ENCODE data around the gene BTBD9.
"Not testable (repeated sequence)": the region's sequence is repeated elsewhere in the genome, so short reads cannot be mapped to it uniquely, and the experiment has no call there.

Gene BTBD9

DNA sequence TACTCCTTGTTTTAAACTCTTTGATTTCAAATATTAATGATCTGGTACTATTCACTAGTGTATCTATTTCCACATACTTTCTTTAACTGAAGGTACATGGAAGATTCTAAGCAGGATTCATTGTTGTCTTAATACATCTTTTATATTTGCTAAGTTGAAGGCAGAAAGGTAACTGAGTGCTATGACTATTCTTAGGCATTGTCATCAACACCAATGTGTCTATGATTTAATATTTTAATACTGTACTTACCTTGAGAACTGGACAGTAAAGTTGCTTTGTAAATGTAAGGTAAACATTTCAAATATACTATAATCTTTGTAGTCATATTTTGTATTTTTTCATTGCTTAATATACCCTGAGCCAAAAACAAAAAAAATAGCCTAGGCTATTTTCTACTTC is 8.9 kb upstream of the BTBD9 start:
- DNase-seq (ENCODE audit: low read depth): no peak

DNA sequence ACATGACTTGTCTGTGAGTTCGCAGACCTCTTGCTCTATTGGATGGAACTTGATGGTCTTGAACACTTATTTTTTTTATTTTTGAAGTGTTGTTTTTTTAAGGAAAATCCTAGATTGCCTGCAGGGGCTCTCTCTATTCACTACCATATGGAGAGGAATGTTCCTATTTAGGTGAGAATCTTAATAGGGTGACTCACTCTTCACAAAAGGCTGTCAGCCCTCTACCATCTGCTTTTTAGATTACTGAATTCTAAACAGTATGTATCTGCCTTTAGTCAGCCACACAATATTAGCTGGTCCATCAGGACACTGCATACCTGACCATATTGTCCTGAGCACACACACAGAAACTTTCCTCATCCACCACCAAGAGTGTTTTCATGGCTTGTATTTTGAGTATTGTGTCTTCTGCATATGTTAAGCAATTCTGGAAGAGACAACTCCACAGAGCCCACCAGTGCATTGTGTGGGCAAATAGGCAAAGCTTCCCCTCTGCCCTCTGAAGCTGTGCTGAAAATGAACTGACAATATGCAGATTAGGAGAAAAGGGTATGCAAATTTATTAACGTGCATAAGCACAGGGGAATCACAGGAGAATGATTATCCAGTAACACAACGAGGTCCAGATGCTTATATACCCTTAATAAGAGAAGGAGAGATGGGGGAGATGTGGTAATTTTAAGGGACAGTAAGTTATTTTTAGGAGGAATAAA is 6.6 kb upstream of the BTBD9 start:
- no peak for DNase-seq (ENCODE audit: low read depth)

DNA sequence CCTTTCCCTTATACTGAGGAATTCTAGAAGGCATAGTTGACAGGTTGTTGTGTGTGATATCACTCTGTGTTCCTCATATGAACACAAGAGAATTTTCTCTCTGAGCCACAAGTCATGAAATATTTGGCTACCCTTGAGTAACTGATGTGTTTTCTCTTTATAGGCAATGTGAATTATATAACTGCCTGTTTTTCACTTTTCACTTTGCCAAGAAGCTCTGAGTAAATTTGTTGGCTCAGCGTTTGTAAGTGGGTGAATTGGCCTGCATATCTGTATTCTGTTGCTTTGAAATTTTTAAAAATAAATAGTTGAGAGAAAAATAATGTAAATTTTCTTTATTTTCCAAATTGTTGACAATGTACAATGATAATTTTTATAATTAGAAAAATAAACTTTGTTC is 5.2 kb upstream of the BTBD9 start:
- DNase-seq (ENCODE audit: low read depth): no peak

DNA sequence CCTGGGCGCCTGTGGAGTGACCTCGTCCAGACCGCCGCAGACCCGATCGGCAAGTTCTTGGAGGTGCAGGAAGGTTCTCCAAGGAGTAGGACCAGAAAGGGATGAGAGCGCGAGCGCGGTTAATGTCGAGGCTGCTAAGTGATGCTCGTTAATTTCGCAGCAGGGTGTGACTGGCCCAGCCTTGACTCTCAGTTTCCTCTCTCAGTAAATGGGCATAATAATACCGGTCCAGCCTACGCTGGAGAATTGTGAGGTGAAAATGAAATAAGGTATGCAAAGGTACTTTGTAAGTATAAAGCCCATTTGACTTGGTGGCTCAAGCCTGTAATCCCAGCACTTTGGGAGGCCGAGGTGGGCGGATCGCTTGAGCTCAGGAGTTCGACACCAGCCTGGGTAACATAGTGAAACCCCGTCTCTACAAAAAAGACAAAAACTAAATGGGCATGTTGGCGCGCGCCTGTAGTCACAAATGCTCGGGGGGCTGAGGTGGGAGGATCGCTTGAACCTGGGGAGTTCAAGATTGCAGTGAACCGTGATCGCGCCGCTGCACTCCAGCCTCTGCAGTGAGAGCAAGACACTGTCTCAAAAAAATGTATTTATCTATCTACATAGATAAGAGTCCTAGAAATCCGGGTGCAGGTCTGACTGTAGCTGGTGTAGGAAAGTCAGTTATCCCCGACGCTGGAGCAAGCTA is 634 bp upstream of the BTBD9 start:
- no peak for DNase-seq (ENCODE audit: low read depth)

DNA sequence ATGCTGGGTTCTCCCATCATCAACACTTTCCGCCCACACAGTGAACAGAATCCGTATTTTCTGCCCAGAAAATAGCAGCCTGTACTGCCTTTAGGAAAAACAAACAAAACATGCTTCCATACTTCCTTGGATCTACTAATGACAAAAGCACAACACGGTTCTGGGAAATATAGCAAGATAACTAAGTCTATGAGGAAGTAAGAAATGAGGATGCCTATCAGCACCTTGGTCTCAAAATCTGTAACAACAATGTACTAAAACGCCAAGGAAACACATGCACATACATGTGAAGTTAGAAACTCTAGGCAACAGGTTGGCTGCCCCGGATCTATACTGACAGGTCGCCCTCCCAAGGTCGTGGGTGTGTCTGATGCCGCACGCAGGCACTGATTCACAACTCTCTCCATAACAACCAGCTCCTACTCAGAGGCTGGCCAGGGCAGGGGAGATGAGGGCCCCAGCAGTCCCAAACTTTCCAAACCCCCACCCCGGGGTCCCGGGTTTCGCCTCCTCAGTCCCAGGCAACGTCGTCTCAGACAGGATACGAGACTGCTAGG is 710 bp downstream of the BTBD9 start:
- DNase-seq (ENCODE audit: low read depth): peak; percentile 16

DNA sequence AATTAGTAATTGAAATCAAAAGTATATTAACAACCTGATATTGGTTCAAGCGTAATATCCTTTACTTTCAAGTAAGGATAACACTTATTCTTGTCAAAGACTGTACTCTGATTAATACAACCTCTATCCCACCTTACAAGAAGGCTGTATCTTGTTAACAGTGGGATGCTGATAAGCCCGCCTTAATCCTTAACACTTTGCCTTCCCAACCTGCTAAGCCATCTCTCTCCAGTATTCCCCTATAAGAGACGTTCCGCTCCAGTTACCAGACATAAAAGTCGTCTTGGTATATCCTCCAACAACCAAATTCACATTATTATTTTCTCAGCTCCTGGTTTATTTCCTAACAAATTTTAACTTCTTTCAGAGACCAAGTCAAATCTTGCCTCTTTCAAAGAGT is 2.0 kb downstream of the BTBD9 start:
- no peak for DNase-seq (ENCODE audit: low read depth)

DNA sequence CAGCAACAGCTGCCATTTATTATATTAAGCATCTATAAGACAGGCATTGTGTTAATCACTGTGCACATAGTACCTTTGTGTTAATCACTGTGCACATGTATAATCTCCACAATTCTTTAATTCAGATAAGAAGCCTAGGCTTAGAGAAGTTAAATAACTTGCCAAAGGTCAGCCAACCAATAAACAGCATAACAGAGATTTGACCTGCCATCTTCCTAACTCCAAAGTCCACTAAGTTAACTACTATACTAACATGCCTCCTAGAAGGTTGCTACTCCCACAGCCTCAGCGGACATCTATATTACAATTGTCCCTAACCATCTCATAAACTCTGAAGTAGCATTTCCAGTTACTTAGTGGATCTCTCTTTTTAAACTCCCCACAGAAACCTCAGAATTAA is 3.7 kb downstream of the BTBD9 start:
- DNase-seq (ENCODE audit: low read depth): no peak

DNA sequence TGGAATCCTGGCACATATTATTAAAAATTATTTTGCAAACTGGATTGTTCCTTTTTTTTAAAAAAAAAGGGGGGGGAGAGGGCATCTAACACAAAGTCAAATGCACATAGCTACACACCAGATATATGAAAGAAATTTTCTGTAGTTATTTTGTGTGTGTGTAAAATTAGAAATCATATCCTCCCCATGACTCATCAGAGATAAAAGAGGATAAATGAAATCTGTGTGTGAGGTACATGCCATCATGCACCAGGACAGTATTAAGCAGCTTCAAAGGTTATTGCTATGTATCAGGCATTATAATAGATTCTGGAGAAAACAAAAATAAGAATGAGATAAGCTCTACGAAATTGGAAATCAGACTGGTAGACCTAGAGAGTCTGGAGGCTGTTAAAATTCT is 5.2 kb downstream of the BTBD9 start:
- DNase-seq (ENCODE audit: low read depth): no peak

DNA sequence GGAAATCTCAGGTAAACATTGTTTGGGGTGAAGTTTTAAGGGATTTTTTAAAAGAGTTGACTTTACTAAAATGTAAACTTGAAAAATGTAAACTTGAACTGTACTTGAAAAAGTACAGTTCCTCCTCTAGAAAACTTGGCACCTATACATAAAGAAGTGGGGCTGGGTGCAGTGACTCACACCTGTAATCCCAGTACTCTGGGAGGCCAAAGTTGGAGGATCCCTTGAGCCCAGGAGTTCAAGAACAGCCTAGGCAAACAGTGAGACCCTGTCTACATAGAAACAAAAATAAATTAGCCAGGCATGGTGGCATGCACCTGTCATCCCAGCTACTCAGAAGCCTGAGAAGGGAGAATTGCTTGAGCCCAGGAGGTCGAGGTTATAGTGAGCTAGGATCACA is 7.2 kb downstream of the BTBD9 start:
- DNase-seq (ENCODE audit: low read depth): no peak

DNA sequence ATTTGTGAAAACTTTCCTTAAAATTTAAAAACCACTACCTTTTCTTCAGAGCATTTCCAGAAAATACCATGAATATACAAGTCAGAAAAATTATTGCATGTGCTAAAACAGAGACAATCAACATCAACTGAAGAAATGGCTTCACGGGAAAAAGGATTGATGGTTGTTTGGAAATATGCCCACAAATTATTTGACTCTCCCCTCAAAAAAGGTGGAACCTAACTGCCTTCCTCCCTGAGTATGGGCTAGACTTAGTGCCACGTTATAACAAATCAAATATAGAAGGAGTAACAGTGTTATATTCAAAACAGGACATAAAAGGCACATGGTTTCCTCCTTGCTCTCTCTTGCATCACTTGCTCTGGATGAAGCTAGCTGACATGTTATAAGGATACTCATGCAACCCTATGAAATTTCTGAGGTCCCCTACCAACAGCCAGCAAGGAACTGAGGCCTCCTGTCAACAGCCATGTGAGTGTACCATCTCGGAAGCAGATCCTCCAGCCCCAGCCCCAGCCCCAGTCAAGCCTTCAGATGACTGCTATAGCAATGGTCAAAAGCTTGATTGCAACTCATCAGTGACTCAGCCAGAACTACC is 8.4 kb downstream of the BTBD9 start:
- no peak for DNase-seq (ENCODE audit: low read depth)

DNA sequence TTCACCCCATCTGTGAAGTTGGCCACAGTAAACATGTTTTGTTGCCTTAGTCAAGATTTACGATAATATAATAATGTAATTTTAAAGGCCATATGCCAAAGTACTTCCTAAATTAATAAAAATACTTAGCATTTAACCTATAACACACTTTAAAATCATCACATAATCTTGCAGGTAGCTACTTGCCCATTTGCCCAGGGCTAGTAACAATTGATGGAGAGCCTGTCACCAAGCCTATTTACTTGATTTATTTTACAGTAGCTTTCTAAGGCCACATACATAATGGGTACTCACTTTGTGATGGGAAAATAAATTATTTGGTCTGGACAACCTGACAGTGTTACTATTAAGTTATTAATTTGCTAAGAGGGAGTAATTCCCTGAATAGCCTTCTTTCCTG is 14.5 kb downstream of the BTBD9 start:
- DNase-seq (ENCODE audit: low read depth): no peak

DNA sequence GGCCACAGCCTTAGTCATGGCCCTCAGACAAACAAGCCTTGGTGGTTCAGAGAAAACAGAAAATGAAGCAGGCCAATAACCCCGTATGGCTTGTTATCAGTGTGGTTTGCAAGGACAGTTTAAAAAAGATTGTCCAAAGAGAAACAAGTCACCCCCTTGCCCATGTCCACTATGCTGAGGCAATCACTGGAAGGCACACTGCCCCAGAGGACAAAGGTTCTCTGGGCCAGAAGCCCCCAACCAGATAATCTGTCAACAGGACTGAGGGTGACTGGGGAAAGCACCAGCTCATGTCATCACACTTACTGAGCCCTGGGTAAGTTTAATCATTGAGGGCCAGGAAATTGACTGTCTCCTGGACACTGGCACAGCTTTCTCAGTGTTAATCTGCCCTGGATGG is 20.4 kb downstream of the BTBD9 start:
- DNase-seq (ENCODE audit: low read depth): not testable (repeated sequence)

DNA sequence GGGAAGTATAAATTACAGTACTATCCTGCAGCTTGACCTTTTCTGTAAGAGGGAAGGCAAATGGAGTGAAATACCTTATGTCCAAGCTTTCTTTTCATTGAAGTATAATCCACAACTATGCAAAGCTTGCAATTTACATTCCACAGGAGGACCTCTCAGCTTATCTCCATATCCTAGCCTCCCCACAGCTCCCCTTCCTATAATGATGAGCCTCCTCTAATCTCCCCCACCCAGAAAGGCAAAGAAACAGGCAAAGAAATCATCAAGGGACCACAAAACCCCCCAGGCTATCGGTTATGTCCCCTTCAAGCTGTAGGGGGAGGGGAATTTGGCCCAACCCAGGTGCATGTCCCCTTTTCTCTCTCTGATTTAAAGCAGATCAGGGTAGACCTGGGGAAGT is 21.4 kb downstream of the BTBD9 start:
- DNase-seq (ENCODE audit: low read depth): not testable (repeated sequence)

DNA sequence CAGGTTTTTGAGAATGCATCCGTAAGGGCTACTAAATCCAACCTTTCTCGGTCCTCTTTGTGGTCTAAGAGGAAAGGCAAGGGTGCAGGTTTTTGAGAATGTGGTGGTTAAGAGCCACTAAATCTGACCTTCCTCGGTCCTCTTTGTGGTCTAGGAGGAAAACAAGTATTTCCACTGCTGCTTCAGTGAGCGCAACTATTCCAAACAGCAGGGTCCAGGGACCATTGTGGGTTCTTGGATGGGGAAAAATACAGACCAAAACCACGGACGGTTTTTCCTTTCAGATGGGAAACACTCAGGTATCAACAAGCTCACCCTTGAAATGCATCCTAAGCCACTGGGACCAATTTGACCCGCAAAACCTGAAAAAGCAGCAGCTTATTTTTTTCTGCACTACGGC is 21.9 kb downstream of the BTBD9 start:
- DNase-seq (ENCODE audit: low read depth): no peak

DNA sequence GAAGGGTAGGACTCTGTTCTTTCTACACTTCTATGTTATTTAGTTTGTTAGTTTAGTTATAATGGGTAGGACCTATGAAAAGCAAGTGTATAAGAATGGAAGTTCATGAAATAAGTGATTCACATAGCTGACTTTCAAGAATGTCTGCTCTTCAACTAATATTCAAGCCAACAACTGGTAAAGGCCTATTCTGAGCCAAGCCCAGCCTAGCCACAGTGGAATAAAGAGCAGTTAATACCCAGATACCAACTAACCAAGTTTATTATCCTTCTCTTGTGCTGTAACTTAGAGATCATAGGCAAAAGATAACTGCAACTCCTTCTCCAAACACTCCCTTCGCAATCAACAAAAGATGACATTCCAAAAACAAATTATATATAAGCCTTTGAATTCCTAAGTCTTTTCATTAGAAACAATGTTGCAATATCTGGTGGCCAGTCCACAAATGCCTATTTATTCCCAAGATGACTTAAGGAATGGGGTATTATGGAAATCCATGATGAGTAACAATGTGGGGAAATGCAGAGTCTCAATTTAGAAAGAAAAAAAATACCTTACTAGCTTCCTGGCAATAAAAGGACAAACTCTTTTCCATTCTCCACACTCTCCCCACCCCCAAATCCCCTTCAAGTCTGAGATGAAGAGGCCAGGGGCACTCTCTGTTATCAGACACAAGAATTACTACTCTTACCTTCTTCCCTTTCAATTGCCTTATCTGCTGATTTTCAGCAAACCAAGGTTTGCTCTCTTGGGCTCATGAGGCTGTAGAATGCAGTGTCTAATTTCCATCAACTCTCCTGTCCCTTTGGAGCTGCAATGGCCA is 27.4 kb downstream of the BTBD9 start:
- no peak for DNase-seq (ENCODE audit: low read depth)

DNA sequence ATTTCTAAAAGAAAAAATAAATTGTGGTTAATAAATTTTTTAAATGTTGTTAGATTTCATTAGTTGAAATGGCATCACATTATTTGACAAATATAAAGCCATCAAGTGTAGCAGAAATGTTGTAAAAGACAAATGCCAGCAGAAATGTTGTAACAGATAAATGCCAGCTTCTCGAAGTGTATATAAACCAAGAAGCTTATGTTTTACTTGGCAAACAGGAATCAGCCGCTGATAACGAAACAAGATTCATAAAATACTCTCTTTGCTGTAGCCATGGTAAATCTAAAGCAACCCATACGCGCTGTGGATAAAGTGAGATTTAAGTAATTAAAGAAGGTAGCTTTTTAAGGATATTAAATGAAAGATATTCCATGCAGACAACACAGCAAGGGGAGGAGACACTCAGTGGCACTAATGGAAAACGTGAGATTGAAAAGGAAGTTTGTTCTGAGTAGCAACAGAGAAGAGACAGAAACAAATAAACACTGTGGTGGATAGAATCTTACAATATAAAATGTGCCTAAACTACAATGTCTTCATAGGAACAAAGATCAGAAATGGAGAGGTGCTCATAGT is 29.6 kb downstream of the BTBD9 start:
- no peak for DNase-seq (ENCODE audit: low read depth)

DNA sequence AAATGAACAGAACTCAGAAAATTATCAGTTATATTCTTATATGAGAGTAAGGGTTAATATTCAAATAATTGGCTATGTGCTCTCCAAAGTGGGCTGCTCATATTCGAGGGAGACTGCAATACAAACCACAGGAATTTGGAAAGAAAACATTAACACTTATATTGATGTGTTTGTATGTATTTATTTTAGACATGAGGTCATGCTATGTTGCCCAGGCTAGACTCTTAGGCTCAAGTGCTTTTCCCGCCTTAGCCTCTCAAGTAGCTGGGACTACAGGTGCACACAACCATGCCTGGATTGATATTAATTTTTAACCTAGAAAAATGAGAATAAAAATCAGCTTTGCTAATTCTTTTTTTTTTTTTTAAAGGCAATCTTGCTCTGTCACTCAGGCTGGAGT is 35.0 kb downstream of the BTBD9 start:
- no peak for DNase-seq (ENCODE audit: low read depth)

DNA sequence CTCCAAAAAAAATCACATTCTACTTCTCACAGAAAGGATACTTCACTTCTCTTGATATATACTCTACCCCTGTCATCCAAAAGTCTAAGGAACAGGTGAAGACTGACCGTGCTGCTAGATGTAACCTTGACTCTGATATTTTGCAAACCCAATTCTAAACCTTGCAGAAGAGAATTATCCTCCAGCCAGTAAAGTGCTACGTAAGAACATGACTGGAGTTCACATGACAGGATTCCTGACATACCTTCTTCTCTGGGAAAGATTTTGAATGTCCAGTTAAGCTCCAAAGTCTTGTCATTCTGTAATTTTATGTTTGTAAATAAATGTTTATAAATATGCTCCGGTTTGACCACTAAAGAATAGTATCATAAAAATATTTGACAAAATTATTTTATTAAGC is 35.8 kb downstream of the BTBD9 start:
- no peak for DNase-seq (ENCODE audit: low read depth)

DNA sequence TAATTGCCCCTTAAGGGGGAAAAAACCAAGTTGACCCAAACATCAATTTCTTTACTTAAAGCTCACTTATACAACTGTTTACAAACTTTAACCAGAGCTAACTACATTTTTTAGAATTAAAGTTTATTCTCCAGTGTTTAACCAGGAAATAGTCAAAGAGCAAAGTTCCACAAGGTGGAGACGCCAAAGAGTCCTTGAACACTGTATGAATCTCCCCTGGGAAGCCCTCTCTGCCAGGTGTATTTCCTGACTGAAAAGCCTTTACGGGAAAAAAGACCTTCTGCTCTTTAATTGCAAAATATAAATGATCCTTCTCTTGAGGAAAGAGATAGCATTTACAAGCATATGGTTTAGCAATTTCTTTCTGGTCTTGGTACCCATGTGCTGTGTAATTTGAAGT is 36.2 kb downstream of the BTBD9 start:
- DNase-seq (ENCODE audit: low read depth): no peak

DNA sequence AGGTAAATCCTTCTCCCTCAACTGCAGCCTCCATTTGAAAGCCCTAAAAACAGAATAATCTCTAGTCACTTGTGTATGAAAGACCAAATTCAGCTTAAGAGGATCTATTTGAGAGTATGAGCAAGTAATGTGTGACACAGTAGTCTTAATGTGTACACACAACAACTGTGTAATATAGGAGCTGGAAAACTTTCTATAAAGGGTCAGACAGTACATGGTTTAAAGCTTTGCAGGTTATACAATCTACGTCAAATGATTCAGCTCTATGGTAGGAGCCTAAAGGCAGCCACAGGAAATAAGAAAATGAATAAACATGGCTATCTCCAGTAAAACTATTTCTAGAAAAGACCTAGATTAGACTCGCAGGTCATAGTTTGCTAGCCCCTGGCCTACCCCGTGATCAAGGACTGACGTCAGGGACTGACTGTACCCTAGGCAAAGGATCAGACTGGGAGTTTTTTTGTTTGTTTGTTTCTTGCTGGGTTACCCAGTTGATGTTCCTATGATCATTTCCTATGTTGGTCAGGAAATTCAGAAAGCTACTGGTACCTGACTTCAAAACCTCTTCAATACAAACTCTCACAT is 39.7 kb downstream of the BTBD9 start:
- DNase-seq (ENCODE audit: low read depth): no peak

DNA sequence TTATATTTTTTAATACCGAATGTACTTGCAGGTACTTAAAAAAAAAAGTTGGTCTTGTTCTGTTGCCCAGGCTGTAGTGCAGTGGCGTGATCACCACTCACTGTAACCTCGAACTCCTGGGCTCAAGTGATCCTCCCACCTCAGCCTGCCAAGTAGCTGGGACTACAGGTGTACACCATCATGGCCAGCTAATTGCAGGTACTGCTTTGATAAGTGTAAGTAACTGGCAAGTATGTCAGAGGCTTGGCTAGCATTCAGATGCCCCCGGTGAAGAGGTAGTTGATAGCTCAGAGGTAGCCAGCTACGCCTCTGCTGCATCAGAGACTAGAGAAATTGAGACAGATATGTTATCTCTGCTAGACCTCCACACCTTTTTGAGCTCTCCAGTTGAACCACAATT is 40.5 kb downstream of the BTBD9 start:
- DNase-seq (ENCODE audit: low read depth): no peak

All from stimulated activated CD8-positive, alpha-beta memory T cell treated with anti-CD3 and anti-CD28 coated beads, Interleukin-15, amount 100 ng/mL, for 24 hours (primary cell).